GM12878 (cell line): Measurements from ENCODE around the gene HDAC5.

ENCODE experiments used
- CBX5 ChIP-seq: sonication (generic); IDR thresholded peaks from 2 replicates; pipeline ENCODE4 v1.6.1; 2016; ENCODE audit warnings: low read depth, moderate library complexity, mild to moderate bottlenecking, inconsistent platforms
- CHD2 ChIP-seq: IDR thresholded peaks from 2 replicates; pipeline ENCODE4 v1.6.1; 2011; ENCODE audit warnings: low read depth, low read length, improper control_type of control experiment, borderline replicate concordance
- EZH2 ChIP-seq: IDR thresholded peaks from 2 replicates; pipeline ENCODE4 v1.6.1; 2012; ENCODE audit warnings: low read depth, mild to moderate bottlenecking, control low read depth, inconsistent platforms, low read length, borderline replicate concordance; ENCODE audit not compliant: control insufficient read depth
- POLR2A ChIP-seq: IDR thresholded peaks from 2 replicates; pipeline ENCODE4 v1.6.1; 2011; ENCODE audit warnings: low read depth, mild to moderate bottlenecking, low read length
- RAD21 ChIP-seq: IDR thresholded peaks from 2 replicates; pipeline ENCODE4 v1.6.1; 2011; ENCODE audit warnings: mild to moderate bottlenecking, low read depth, low read length, moderate library complexity; ENCODE audit not compliant: insufficient read depth
- RELA ChIP-seq: fragments of 450-650 bp; IDR thresholded peaks from 2 replicates; pipeline ENCODE4 v1.8.0; 2014; ENCODE audit warnings: borderline replicate concordance; ENCODE audit not compliant: partially characterized antibody
- SMAD1 ChIP-seq: fragments of 450-650 bp; IDR thresholded peaks from 2 replicates; pipeline ENCODE4 v1.6.1; 2018; ENCODE audit warnings: mild to moderate bottlenecking, low read depth; ENCODE audit not compliant: partially characterized antibody
- TF ChIP-seq, protein P1 (sequence below): IDR thresholded peaks from 2 replicates; pipeline ENCODE4 v1.6.1; 2011; ENCODE audit warnings: low read depth, mild to moderate bottlenecking, low read length, moderate library complexity, borderline replicate concordance; ENCODE audit errors: extremely low read depth
- TF ChIP-seq, protein P2 (sequence below): IDR thresholded peaks from 2 replicates; pipeline ENCODE4 v1.6.1; 2012; ENCODE audit warnings: improper control_type of control experiment, low read depth, low read length; ENCODE audit not compliant: insufficient replicate concordance
- TF ChIP-seq, protein P3 (sequence below): fragments of 450-650 bp; IDR thresholded peaks from 2 replicates; pipeline ENCODE4 v1.6.1; 2016; ENCODE audit warnings: mild to moderate bottlenecking

DNA sequence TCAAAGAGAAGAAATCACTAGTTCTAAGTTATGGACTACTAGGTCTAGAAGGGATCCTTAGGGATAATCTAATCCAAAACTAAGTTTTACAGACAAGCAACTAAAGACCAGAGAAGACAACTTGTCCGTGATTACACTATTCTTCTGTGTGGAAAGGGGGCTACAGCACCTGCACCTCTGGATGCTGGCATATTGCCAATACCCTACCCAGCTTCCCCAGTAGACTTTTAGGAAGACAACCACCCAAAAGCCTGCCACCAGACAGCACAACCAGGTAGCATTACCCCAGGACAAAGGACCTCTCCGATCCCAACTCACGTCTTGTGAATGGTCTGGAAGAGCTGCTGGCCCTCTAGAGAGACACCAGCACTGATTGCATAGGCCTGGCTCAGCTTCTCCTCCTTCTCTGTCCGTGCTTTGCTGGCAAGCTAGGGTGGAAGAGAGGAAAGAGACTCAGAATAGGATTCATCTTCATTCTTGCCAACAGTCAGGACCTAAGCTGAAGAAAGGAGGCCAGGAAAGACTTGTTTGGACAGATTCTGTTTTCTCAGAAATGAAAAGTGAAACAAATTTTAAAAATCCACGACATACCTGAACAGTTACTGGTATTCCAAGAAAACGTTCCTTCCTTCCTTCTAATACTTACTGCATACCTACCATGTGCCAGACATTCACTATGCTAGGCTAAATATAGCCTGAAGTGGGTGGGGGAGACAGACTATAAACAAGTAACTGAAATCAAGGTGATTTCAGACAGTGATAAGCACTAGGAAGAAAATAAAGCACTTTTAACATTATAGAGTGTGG, 83.4 kb downstream of the HDAC5 start:
- TF ChIP-seq SMAD1 (no peak), CBX5 (no peak), POLR2A (no peak), CHD2 (no peak), EZH2 (no peak), RAD21 (no peak), RELA (no peak)
- TF ChIP-seq, protein P1, sequence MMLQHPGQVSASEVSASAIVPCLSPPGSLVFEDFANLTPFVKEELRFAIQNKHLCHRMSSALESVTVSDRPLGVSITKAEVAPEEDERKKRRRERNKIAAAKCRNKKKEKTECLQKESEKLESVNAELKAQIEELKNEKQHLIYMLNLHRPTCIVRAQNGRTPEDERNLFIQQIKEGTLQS: no peak
- TF ChIP-seq, protein P2, sequence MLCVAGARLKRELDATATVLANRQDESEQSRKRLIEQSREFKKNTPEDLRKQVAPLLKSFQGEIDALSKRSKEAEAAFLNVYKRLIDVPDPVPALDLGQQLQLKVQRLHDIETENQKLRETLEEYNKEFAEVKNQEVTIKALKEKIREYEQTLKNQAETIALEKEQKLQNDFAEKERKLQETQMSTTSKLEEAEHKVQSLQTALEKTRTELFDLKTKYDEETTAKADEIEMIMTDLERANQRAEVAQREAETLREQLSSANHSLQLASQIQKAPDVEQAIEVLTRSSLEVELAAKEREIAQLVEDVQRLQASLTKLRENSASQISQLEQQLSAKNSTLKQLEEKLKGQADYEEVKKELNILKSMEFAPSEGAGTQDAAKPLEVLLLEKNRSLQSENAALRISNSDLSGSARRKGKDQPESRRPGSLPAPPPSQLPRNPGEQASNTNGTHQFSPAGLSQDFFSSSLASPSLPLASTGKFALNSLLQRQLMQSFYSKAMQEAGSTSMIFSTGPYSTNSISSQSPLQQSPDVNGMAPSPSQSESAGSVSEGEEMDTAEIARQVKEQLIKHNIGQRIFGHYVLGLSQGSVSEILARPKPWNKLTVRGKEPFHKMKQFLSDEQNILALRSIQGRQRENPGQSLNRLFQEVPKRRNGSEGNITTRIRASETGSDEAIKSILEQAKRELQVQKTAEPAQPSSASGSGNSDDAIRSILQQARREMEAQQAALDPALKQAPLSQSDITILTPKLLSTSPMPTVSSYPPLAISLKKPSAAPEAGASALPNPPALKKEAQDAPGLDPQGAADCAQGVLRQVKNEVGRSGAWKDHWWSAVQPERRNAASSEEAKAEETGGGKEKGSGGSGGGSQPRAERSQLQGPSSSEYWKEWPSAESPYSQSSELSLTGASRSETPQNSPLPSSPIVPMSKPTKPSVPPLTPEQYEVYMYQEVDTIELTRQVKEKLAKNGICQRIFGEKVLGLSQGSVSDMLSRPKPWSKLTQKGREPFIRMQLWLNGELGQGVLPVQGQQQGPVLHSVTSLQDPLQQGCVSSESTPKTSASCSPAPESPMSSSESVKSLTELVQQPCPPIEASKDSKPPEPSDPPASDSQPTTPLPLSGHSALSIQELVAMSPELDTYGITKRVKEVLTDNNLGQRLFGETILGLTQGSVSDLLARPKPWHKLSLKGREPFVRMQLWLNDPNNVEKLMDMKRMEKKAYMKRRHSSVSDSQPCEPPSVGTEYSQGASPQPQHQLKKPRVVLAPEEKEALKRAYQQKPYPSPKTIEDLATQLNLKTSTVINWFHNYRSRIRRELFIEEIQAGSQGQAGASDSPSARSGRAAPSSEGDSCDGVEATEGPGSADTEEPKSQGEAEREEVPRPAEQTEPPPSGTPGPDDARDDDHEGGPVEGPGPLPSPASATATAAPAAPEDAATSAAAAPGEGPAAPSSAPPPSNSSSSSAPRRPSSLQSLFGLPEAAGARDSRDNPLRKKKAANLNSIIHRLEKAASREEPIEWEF: no peak
- TF ChIP-seq, protein P3, sequence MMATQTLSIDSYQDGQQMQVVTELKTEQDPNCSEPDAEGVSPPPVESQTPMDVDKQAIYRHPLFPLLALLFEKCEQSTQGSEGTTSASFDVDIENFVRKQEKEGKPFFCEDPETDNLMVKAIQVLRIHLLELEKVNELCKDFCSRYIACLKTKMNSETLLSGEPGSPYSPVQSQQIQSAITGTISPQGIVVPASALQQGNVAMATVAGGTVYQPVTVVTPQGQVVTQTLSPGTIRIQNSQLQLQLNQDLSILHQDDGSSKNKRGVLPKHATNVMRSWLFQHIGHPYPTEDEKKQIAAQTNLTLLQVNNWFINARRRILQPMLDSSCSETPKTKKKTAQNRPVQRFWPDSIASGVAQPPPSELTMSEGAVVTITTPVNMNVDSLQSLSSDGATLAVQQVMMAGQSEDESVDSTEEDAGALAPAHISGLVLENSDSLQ: no peak
